SK-N-SH treated with all-trans-retinoic acid at 6 μM for 48 hours (cell line): ENCODE results near the gene ERCC1.

ENCODE experiments used
- ARNTL ChIP-seq: fragments of 450-650 bp; formaldehyde crosslinking; IDR thresholded peaks from 2 replicates; pipeline ENCODE4 v1.5.0; 2020; ENCODE audit warnings: low read depth, mild to moderate bottlenecking, moderate library complexity, borderline replicate concordance
- CSDC2 ChIP-seq: fragments of 250-450 bp; sonication (Bioruptor Pico); IDR thresholded peaks from 2 replicates; pipeline ENCODE4 v1.5.0; 2020; ENCODE audit warnings: mild to moderate bottlenecking, moderate library complexity
- GLIS3 ChIP-seq: fragments of 250-450 bp; sonication (Bioruptor Pico); IDR thresholded peaks from 2 replicates; pipeline ENCODE4 v1.5.0; 2020; ENCODE audit warnings: mild to moderate bottlenecking, moderate library complexity
- RARB ChIP-seq: fragments of 250-450 bp; sonication (Bioruptor Pico); IDR thresholded peaks from 2 replicates; pipeline ENCODE4 v1.8.0; 2021; ENCODE audit warnings: mild to moderate bottlenecking, moderate library complexity
- TOX ChIP-seq: fragments of 250-450 bp; sonication (Bioruptor Pico); IDR thresholded peaks from 2 replicates; pipeline ENCODE4 v1.8.0; 2021; ENCODE audit warnings: mild to moderate bottlenecking, moderate library complexity, borderline replicate concordance
- ZFP3 ChIP-seq: fragments of 250-450 bp; sonication (Bioruptor Pico); IDR thresholded peaks from 2 replicates; pipeline ENCODE4 v1.5.0; 2020; ENCODE audit warnings: mild to moderate bottlenecking, moderate library complexity
- ZFP30 ChIP-seq: fragments of 450-650 bp; formaldehyde crosslinking; IDR thresholded peaks from 2 replicates; pipeline ENCODE4 v1.5.0; 2022; ENCODE audit warnings: mild to moderate bottlenecking, moderate library complexity
- ZNF70 ChIP-seq: fragments of 450-650 bp; formaldehyde crosslinking; IDR thresholded peaks from 2 replicates; pipeline ENCODE4 v1.5.0; 2020; ENCODE audit warnings: mild to moderate bottlenecking, moderate library complexity
- ZNF8 ChIP-seq: fragments of 450-650 bp; formaldehyde crosslinking; IDR thresholded peaks from 2 replicates; pipeline ENCODE4 v1.5.0; 2020; ENCODE audit warnings: mild to moderate bottlenecking, moderate library complexity
- TF ChIP-seq, protein P1 (sequence below): fragments of 250-450 bp; sonication (Bioruptor Pico); IDR thresholded peaks from 2 replicates; pipeline ENCODE4 v1.5.1; 2020; ENCODE audit warnings: low read depth, mild to moderate bottlenecking, moderate library complexity
- TF ChIP-seq, protein P2 (sequence below): fragments of 250-450 bp; sonication (Bioruptor Pico); IDR thresholded peaks from 2 replicates; pipeline ENCODE4 v1.5.1; 2021; ENCODE audit warnings: mild to moderate bottlenecking, moderate library complexity
- TF ChIP-seq, protein P3 (sequence below): fragments of 250-450 bp; sonication (Bioruptor Pico); IDR thresholded peaks from 2 replicates; pipeline ENCODE4 v1.8.0; 2020; ENCODE audit warnings: mild to moderate bottlenecking, moderate library complexity, borderline replicate concordance
- TF ChIP-seq, protein P4 (sequence below): fragments of 250-450 bp; sonication (Bioruptor Pico); IDR thresholded peaks from 2 replicates; pipeline ENCODE4 v1.8.0; 2021; ENCODE audit warnings: low read depth, mild to moderate bottlenecking, moderate library complexity, borderline replicate concordance

DNA sequence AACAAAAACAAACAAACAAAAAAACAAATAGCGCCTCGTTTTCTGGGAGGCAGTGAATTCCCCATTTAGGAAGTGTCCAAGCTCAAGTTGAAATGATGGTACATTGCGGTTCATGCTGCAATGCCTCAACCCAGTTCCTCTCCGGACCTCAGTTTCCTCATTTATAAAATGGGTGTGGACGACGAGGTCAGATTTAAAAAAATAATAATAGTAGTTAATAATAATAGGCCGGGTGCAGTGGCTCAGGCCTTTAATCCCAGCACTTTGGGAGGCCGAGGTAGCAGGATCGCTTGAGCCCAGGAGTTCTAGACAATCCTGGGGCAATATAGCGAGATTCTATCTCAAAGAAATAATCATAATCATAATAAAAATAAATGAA lies 15.5 kb upstream of the ERCC1 start:
- TF ChIP-seq ARNTL (CRISPR knock-in tag) (no peak), ZNF8 (CRISPR knock-in tag) (no peak), CSDC2 (CRISPR knock-in tag) (no peak), ZFP30 (CRISPR knock-in tag) (no peak), RARB (CRISPR knock-in tag) (no peak), ZFP3 (CRISPR knock-in tag) (no peak), GLIS3 (CRISPR knock-in tag) (no peak), TOX (CRISPR knock-in tag) (no peak), ZNF70 (CRISPR knock-in tag) (no peak)
- TF ChIP-seq, protein P1, sequence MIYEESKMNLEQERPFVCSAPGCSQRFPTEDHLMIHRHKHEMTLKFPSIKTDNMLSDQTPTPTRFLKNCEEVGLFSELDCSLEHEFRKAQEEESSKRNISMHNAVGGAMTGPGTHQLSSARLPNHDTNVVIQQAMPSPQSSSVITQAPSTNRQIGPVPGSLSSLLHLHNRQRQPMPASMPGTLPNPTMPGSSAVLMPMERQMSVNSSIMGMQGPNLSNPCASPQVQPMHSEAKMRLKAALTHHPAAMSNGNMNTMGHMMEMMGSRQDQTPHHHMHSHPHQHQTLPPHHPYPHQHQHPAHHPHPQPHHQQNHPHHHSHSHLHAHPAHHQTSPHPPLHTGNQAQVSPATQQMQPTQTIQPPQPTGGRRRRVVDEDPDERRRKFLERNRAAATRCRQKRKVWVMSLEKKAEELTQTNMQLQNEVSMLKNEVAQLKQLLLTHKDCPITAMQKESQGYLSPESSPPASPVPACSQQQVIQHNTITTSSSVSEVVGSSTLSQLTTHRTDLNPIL (CRISPR knock-in tag) = no peak
- TF ChIP-seq, protein P2, sequence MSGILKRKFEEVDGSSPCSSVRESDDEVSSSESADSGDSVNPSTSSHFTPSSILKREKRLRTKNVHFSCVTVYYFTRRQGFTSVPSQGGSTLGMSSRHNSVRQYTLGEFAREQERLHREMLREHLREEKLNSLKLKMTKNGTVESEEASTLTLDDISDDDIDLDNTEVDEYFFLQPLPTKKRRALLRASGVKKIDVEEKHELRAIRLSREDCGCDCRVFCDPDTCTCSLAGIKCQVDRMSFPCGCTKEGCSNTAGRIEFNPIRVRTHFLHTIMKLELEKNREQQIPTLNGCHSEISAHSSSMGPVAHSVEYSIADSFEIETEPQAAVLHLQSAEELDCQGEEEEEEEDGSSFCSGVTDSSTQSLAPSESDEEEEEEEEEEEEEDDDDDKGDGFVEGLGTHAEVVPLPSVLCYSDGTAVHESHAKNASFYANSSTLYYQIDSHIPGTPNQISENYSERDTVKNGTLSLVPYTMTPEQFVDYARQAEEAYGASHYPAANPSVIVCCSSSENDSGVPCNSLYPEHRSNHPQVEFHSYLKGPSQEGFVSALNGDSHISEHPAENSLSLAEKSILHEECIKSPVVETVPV (CRISPR knock-in tag) = no peak
- TF ChIP-seq, protein P3, sequence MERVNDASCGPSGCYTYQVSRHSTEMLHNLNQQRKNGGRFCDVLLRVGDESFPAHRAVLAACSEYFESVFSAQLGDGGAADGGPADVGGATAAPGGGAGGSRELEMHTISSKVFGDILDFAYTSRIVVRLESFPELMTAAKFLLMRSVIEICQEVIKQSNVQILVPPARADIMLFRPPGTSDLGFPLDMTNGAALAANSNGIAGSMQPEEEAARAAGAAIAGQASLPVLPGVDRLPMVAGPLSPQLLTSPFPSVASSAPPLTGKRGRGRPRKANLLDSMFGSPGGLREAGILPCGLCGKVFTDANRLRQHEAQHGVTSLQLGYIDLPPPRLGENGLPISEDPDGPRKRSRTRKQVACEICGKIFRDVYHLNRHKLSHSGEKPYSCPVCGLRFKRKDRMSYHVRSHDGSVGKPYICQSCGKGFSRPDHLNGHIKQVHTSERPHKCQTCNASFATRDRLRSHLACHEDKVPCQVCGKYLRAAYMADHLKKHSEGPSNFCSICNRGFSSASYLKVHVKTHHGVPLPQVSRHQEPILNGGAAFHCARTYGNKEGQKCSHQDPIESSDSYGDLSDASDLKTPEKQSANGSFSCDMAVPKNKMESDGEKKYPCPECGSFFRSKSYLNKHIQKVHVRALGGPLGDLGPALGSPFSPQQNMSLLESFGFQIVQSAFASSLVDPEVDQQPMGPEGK = no peak
- TF ChIP-seq, protein P4, sequence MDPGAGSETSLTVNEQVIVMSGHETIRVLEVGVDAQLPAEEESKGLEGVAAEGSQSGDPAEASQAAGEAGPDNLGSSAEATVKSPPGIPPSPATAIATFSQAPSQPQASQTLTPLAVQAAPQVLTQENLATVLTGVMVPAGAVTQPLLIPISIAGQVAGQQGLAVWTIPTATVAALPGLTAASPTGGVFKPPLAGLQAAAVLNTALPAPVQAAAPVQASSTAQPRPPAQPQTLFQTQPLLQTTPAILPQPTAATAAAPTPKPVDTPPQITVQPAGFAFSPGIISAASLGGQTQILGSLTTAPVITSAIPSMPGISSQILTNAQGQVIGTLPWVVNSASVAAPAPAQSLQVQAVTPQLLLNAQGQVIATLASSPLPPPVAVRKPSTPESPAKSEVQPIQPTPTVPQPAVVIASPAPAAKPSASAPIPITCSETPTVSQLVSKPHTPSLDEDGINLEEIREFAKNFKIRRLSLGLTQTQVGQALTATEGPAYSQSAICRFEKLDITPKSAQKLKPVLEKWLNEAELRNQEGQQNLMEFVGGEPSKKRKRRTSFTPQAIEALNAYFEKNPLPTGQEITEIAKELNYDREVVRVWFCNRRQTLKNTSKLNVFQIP (CRISPR knock-in tag) = no peak
